ENCODE results near the gene PSMG3. TPM values are rescaled to one million over a fixed set of nuclear protein-coding genes. Genes with fewer than 3 reads are reported as not detected.

Gene PSMG3
- total and polyA plus RNA-seq, 2 donors (not counting 3 experiments of a cell fraction or from before 2014, with no cell fraction given): 25.5 to 49.7 TPM

- dilution Hi-C loops (cut with MboI; ENCODE audit: extremely low pct_ligation_motif_present, low sequenced_read_pairs) (no loop called here), intact Hi-C loops (cut with micrococcal nuclease) (no loop called here)
- Histone ChIP-seq H2AFZ (ENCODE audit: low read depth, low read length) (no peak overlapping the region), H3K9me1 (replicated peaks; ENCODE audit: control insufficient read depth, extremely low read depth, insufficient read depth, low read length) (no peaks in the 10 kb centered on the region), H3K4me1 (ENCODE audit: control insufficient read depth, extremely low read depth, insufficient read depth, low read length) (peaks cover 59% of the 10 kb centered on the region), H3K4me2 (ENCODE audit: insufficient read depth, low read length) (no peak overlapping the region), H3K27me3 (ENCODE audit: control insufficient read depth in 2 of 2, insufficient read depth in 2 of 2, low read length in 2 of 2) (no peaks in the 10 kb centered on the region), H3K4me3 (replicated peaks in 1 of 3; ENCODE audit: insufficient read depth in 1 of 3, low read depth in 1 of 3, low read length in 3 of 3) (no peak overlapping the region), H3K27ac (ENCODE audit: insufficient read depth, low read depth, low read length) (peak overlapping the region; percentile 97), H4K20me1 (replicated peaks; ENCODE audit: control insufficient read depth, extremely low read depth, insufficient read depth, low read length) (no peaks in the 10 kb centered on the region), H3K9me3 (replicated peaks; ENCODE audit: control insufficient read depth, insufficient read depth, low read length) (no peaks in the 10 kb centered on the region), H3K79me2 (ENCODE audit: control insufficient read depth, insufficient read depth, low read length) (peaks cover 48% of the 10 kb centered on the region), H3K36me3 (ENCODE audit: control insufficient read depth in 2 of 2, extremely low read depth in 1 of 2, insufficient read depth in 2 of 2, low read length in 2 of 2) (peaks cover under 1 to 4% of the 10 kb centered on the region in 2 experiments), H3K9ac (replicated peaks; ENCODE audit: extremely low read depth, insufficient read depth, low read length) (peak overlapping the region; percentile 69)
- DNase-seq (ENCODE audit: low read depth, low spot score) (no peak), FAIRE-seq (no peak)
- POLR2A ChIA-PET: interaction anchor here (1.0 kb wide), 1 partner anchor 13 kb away, joined by 3 read pairs; no protein-coding TSS in a partner anchor
- CTCF ChIA-PET: interaction anchor here (1.1 kb wide), 1 partner anchor 9 kb away, joined by 4 read pairs; no protein-coding TSS in a partner anchor
- BruUV-seq (replicated peaks): no TSS peak
- TF ChIP-seq GATA2 (IDR thresholded peaks at IDR 0.05; ENCODE audit: insufficient read depth, insufficient read length, low read depth, low read length) (no peak), FOS (IDR thresholded peaks at IDR 0.05; ENCODE audit: borderline replicate concordance, insufficient read depth, low read length) (no peak), JUN (IDR thresholded peaks at IDR 0.05; ENCODE audit: borderline replicate concordance, insufficient read depth, insufficient read length, low read depth) (no peak), POLR2AphosphoS5 (IDR thresholded peaks at IDR 0.05; ENCODE audit: insufficient read depth, low read depth, low read length) (no peak), CTCF (IDR thresholded peaks at IDR 0.05; ENCODE audit: extremely low read depth in 1 of 2, insufficient read depth in 1 of 2, low read depth in 1 of 2, low read length in 2 of 2) (no peak), MYC (IDR thresholded peaks at IDR 0.05; ENCODE audit: low read depth, low read length) (no peak), POLR2A (IDR thresholded peaks at IDR 0.05; ENCODE audit: low read depth, low read length) (no peak), EZH2 (IDR thresholded peaks at IDR 0.05; ENCODE audit: borderline replicate concordance, low read depth, low read length, severe bottlenecking) (no peak)
- TF ChIP-seq, protein P1, sequence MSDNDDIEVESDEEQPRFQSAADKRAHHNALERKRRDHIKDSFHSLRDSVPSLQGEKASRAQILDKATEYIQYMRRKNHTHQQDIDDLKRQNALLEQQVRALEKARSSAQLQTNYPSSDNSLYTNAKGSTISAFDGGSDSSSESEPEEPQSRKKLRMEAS (IDR thresholded peaks at IDR 0.05; ENCODE audit: insufficient read depth, insufficient read length): no peak
Measured at GRCh38 chr7:1534330-1535099, 35.3 kb downstream of the PSMG3 start.
